ENCODE measurements around the gene HIP1R. TPM values are rescaled to one million over a fixed set of nuclear protein-coding genes. Genes with fewer than 3 reads are reported as not detected.

HIP1R gene
- total and polyA plus RNA-seq, 9 donors, result 1.4 to 20.2 (median 10.4) TPM

GRCh38 chr12:122871851-122872780 lies 36.9 kb downstream of the HIP1R start:
- TF ChIP-seq EP300 (IDR thresholded peaks at IDR 0.05) (no peak), CTCF (IDR thresholded peaks at IDR 0.05) (no peak), POLR2A (IDR thresholded peaks at IDR 0.05) (no peak)

GRCh38 chr12:122872815-122873361 lies 37.6 kb downstream of the HIP1R start:
- no peak overlapping the region for H3K27ac ChIP-seq
- no peaks in the 10 kb centered on the region for H3K9me3 ChIP-seq
- intact Hi-C loops (cut with DNase I), result no loop called here
- no peaks in the 10 kb centered on the region for H3K27me3 ChIP-seq
- no peaks in the 10 kb centered on the region for H3K36me3 ChIP-seq
- DNase-seq, result no peak
- WGBS, 3 donors, result 83 to 90% (median 85%) methylated on average over 12 of the region's 12 CpGs
- H3K4me3 ChIP-seq, result no peak overlapping the region
- no peak for TF ChIP-seq CTCF (IDR thresholded peaks at IDR 0.05)
- no peak for TF ChIP-seq POLR2A (IDR thresholded peaks at IDR 0.05)
- TF ChIP-seq EP300 (IDR thresholded peaks at IDR 0.05), result no peak
- peaks cover 14% of the 10 kb centered on the region for H3K4me1 ChIP-seq (ENCODE audit: insufficient read depth)

More at GRCh38 chr12:122871851-122872780, 36.9 kb downstream of the HIP1R start:
- Histone ChIP-seq H3K27me3 (no peaks in the 10 kb centered on the region), H3K4me1 (ENCODE audit: insufficient read depth) (peaks cover 11% of the 10 kb centered on the region), H3K36me3 (no peaks in the 10 kb centered on the region), H3K27ac (no peak overlapping the region), H3K9me3 (no peaks in the 10 kb centered on the region), H3K4me3 (no peak overlapping the region)
- peak in 1 of 5 donors; percentile 20 for DNase-seq
- intact Hi-C loops (cut with DNase I), result no loop called here
- 46 to 56% (median 50%) methylated on average over 23 of the region's 23 CpGs for WGBS, 3 donors

GRCh38 chr12:122873540-122873939 lies 38.3 kb downstream of the HIP1R start:
- Histone ChIP-seq H3K27ac (no peak overlapping the region), H3K36me3 (no peaks in the 10 kb centered on the region), H3K27me3 (no peaks in the 10 kb centered on the region), H3K4me3 (no peak overlapping the region), H3K9me3 (no peaks in the 10 kb centered on the region), H3K4me1 (ENCODE audit: insufficient read depth) (peaks cover 10% of the 10 kb centered on the region)
- no peak for DNase-seq
- intact Hi-C loops (cut with DNase I), result no loop called here
- WGBS, 3 donors, result 92 to 93% (median 93%) methylated on average over 4 of the region's 4 CpGs
- TF ChIP-seq EP300 (IDR thresholded peaks at IDR 0.05) (no peak), POLR2A (IDR thresholded peaks at IDR 0.05) (no peak), CTCF (IDR thresholded peaks at IDR 0.05) (no peak)

- no peaks in the 10 kb centered on the region for H3K9me3 ChIP-seq
- H3K27ac ChIP-seq, result no peak overlapping the region
- intact Hi-C loops (cut with DNase I), result no loop called here
- no peaks in the 10 kb centered on the region for H3K27me3 ChIP-seq
- H3K4me3 ChIP-seq, result no peak overlapping the region
- H3K4me1 ChIP-seq (ENCODE audit: insufficient read depth), result peaks cover 10% of the 10 kb centered on the region
- peak in 1 of 5 donors; percentile 18 for DNase-seq
- TF ChIP-seq EP300 (IDR thresholded peaks at IDR 0.05), result no peak
- TF ChIP-seq CTCF (IDR thresholded peaks at IDR 0.05), result no peak
- no peak for TF ChIP-seq POLR2A (IDR thresholded peaks at IDR 0.05)
- WGBS, 3 donors, result 89 to 92% (median 91%) methylated on average over 12 of the region's 12 CpGs
- H3K36me3 ChIP-seq, result no peaks in the 10 kb centered on the region
These were observed 38.8 kb downstream of the HIP1R start for GRCh38 chr12:122874081-122874480.

All from ovary (tissue), 9 donors.